OCI-LY3 (cell line): ENCODE results near the gene KCTD2.

ENCODE experiments used
- H2AFZ ChIP-seq: fragments of 200-600, 300-600 bp; shearing (Covaris generic); 2 replicates; pipeline ENCODE4 v1.6.0; 2014; ENCODE audit warnings: antibody characterized with exemption, low read depth, low read length
- H3K27ac ChIP-seq: fragments of 200-600, 300-600 bp; sonication (generic); 2 replicates; pipeline ENCODE4 v1.5.1; 2014; ENCODE audit warnings: mild to moderate bottlenecking, low read length, moderate library complexity, mixed read lengths
- H3K27me3 ChIP-seq: fragments of 200-600, 300-600 bp; sonication (generic); 2 replicates; pipeline ENCODE4 v1.6.1; 2014; ENCODE audit warnings: low read depth, low read length, mixed read lengths
- H3K36me3 ChIP-seq: fragments of 200-600, 300-600 bp; sonication (generic); replicated peaks from 2 replicates; pipeline ENCODE3; 2014; ENCODE audit warnings: low read depth, low read length, mixed read lengths
- H3K4me1 ChIP-seq: fragments of 300-600, 200-600 bp; sonication (generic); 2 replicates; pipeline ENCODE4 v1.6.1; 2014; ENCODE audit warnings: low read length, mixed read lengths
- H3K4me2 ChIP-seq: fragments of 200-600, 300-600 bp; sonication (generic); 2 replicates; pipeline ENCODE4 v1.6.1; 2014; ENCODE audit warnings: low read length, mixed read lengths
- H3K4me3 ChIP-seq: fragments of 300-600, 200-600 bp; sonication (generic); 2 replicates; pipeline ENCODE4 v1.5.1; 2014; ENCODE audit warnings: antibody characterized with exemption, mild to moderate bottlenecking, low read length, moderate library complexity
- H3K79me2 ChIP-seq: fragments of 300-600, 200-600 bp; shearing (Covaris generic); 2 replicates; pipeline ENCODE4 v1.6.1; 2014; ENCODE audit warnings: mild to moderate bottlenecking, low read length, mixed read lengths
- H3K9ac ChIP-seq: fragments of 300-600, 200-600 bp; shearing (Covaris generic); 2 replicates; pipeline ENCODE4 v1.6.0; 2014; ENCODE audit warnings: mild to moderate bottlenecking, low read length, moderate library complexity
- H3K9me3 ChIP-seq: fragments of 200-600, 300-600 bp; shearing (Covaris generic); 2 replicates; pipeline ENCODE4 v1.6.1; 2014; ENCODE audit warnings: low read length, mixed read lengths; ENCODE audit not compliant: insufficient read depth
- H4K20me1 ChIP-seq: fragments of 200-600, 300-600 bp; sonication (generic); 2 replicates; pipeline ENCODE4 v1.6.1; 2016; ENCODE audit warnings: low read length, mixed read lengths; ENCODE audit not compliant: insufficient read depth
- EZH2phosphoT487 ChIP-seq: fragments of 200-600 bp; shearing (Covaris generic); IDR thresholded peaks from 2 replicates; pipeline ENCODE4 v1.6.1; 2018; ENCODE audit warnings: antibody characterized with exemption, mixed run types, low read depth
- TF ChIP-seq, protein P1 (sequence below): fragments of 200-600, 300-600 bp; sonication (generic); IDR thresholded peaks from 2 replicates; pipeline ENCODE4 v1.5.1; 2014; ENCODE audit warnings: antibody characterized with exemption, low read length, low read depth

The KCTD2 gene

DNA sequence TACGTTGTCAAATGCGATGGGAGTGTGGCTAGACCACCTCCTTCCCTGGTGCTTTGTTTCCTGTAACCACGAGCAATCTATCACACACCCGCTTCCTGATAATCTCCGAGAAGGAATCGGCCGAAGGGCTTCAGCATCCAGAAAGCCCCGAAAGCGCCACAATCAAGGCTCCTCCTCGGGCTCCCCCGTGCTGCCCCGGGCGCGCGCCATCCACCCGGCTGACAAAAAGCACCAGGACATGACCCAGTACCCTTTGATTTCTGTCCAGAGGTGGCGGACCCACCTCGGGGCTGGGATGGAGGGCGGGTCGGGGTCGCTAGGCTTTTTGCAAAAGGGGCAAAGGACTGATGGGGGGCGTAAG, 62.0 kb downstream of the KCTD2 start:
- Histone ChIP-seq H2AFZ (peak overlapping the region; percentile 74; the same call in 1 of the 2 replicates), H3K9ac (peak overlapping the region; percentile 72), H3K27ac (no peak overlapping the region), H3K79me2 (peaks cover 5% of the 10 kb centered on the region; the same call in 1 of the 2 replicates), H4K20me1 (no peaks in the 10 kb centered on the region), H3K4me1 (peaks cover 22% of the 10 kb centered on the region), H3K27me3 (no peaks in the 10 kb centered on the region), H3K9me3 (no peaks in the 10 kb centered on the region), H3K4me3 (peak overlapping the region; percentile 81), H3K4me2 (peak overlapping the region; percentile 97), H3K36me3 (peaks cover 4% of the 10 kb centered on the region)
- TF ChIP-seq, protein P1, sequence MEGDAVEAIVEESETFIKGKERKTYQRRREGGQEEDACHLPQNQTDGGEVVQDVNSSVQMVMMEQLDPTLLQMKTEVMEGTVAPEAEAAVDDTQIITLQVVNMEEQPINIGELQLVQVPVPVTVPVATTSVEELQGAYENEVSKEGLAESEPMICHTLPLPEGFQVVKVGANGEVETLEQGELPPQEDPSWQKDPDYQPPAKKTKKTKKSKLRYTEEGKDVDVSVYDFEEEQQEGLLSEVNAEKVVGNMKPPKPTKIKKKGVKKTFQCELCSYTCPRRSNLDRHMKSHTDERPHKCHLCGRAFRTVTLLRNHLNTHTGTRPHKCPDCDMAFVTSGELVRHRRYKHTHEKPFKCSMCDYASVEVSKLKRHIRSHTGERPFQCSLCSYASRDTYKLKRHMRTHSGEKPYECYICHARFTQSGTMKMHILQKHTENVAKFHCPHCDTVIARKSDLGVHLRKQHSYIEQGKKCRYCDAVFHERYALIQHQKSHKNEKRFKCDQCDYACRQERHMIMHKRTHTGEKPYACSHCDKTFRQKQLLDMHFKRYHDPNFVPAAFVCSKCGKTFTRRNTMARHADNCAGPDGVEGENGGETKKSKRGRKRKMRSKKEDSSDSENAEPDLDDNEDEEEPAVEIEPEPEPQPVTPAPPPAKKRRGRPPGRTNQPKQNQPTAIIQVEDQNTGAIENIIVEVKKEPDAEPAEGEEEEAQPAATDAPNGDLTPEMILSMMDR: no peak
- TF ChIP-seq EZH2phosphoT487: no peak

DNA sequence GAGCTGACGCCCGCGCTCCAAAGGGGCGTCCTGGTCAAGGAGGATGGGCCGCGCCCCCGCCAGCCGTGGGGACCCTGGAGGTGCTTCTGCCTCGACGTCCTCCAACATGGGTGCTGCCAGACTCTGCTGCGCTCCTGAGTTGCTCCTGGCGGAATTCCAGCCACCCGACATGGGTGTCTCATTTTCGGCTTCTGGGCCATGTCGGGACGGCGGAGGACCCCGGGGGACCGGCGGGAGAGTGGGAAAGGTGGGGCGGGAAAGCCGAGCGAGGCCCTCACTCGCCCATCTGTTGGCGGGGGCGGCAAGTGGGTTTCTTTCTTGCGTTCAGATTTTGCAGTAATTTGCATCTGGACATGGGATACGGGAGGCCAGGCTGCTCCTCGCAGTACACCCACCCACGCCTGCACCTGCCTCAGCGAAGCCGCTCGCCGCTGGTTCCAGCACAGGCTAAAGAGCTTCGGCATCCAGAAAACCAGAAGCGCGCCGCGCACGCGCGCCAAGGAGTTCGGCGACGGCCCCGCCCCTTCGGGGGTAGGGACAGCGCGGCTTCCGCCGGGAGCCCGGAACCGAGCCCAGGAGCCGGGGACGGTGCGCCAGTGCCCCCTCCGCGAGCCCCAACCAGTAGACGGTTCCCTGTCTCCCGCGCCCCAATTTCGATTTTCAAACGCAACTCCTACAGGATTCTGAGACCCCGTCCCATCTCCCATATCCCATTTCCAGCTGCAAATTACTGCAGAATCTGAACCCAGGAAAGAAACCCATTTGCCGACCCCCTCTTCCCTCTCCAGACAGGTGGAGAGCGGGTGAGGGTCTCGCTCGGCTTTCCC, 62.6 kb downstream of the KCTD2 start, which contains the start of gene ARMC7:
TSS of gene ARMC7 (plus strand) at position 563 of the 827 bp plus-strand sequence. CDS start 320 bp downstream, outside the sequence.
- no peak within 1 kb of the TSS for H3K27ac ChIP-seq
- H4K20me1 ChIP-seq: no peaks in the 10 kb centered on the region
- peaks cover 4% of the 10 kb centered on the region for H3K36me3 ChIP-seq
- H3K9ac ChIP-seq: peak within 1 kb of the TSS; percentile 72
- H3K79me2 ChIP-seq: peaks cover 5% of the 10 kb centered on the region; the same call in 1 of the 2 replicates
- H3K4me2 ChIP-seq: peak within 1 kb of the TSS; percentile 97
- no peaks in the 10 kb centered on the region for H3K27me3 ChIP-seq
- H3K4me3 ChIP-seq: peak within 1 kb of the TSS; percentile 81
- peaks cover 27% of the 10 kb centered on the region for H3K4me1 ChIP-seq
- H2AFZ ChIP-seq: peak within 1 kb of the TSS; percentile 74
- TF ChIP-seq, protein P1: no peak
- no peak for TF ChIP-seq EZH2phosphoT487
- H3K9me3 ChIP-seq: no peaks in the 10 kb centered on the region

DNA sequence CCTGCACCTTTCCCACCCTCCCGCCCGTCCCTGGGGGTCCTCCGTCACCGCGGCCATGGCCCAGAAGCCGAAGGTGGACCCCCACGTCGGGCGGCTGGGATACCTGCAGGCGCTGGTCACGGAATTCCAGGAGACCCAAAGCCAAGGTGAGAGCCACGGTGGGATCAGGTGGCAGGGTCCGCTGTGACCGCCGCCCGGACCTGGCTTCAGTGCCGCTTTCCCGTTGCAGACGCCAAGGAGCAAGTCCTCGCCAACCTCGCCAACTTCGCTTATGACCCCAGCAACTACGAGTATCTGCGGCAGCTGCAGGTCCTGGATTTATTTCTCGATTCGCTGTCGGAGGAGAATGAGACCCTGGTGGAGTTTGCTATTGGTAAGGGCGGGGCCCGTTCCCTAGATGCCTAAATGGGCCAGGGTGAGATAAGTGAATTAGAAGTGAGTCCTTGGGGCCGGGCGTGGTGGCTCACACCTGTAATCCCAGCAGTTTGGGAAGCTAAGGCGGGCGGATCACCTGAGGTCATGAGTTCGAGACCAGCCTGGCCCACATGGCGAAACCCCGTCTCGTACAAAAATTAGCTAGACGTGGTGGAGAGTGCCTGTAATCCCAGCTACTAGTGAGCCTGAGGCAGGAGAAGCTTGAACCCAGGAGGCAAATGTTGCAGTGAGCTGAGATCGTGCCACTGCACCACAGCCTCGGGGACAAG, 63.4 kb downstream of the KCTD2 start:
- Histone ChIP-seq H3K27ac (no peak overlapping the region), H3K4me2 (peak overlapping the region; percentile 75), H3K9ac (peak overlapping the region; percentile 72), H4K20me1 (no peaks in the 10 kb centered on the region), H3K79me2 (peaks cover 5% of the 10 kb centered on the region; the same call in 1 of the 2 replicates), H3K4me1 (peaks cover 35% of the 10 kb centered on the region), H3K36me3 (peaks cover 9% of the 10 kb centered on the region), H3K4me3 (peak overlapping the region; percentile 81), H2AFZ (no peak overlapping the region), H3K27me3 (no peaks in the 10 kb centered on the region), H3K9me3 (no peaks in the 10 kb centered on the region)
- TF ChIP-seq, protein P1: no peak
- no peak for TF ChIP-seq EZH2phosphoT487

DNA sequence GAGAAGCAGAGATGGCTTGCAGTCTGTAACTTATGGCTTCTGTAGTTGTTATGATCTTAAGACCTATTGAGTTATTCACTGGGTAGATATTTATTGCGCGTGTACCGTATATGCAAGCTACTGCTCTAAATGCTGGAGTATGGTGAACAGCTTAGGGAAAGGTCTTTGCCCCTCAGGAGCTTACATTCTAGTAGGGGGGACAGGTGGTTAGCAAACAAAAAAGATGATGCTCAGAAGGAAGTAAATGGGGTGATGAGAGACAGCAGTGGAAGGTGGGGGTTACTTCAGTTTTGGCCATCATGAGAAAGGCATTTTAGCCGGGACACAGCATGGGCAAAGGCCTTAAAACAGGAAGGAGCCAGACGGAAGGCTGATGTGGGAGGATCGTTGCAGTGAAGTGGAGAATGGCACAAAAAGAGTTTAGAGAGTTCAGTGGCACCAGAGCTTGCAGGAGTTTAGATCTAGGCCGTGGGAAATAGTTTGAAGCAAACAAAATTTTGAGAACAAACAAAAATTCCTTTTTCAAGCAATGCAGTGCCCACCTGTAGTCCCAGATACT, 64.8 kb downstream of the KCTD2 start:
- H3K79me2 ChIP-seq: peaks cover 5% of the 10 kb centered on the region; the same call in 1 of the 2 replicates
- no peak for TF ChIP-seq EZH2phosphoT487
- TF ChIP-seq, protein P1: no peak
- H3K9me3 ChIP-seq: no peaks in the 10 kb centered on the region
- H3K4me3 ChIP-seq: no peak overlapping the region
- peaks cover 20% of the 10 kb centered on the region for H3K36me3 ChIP-seq
- H3K4me2 ChIP-seq: no peak overlapping the region
- peaks cover 35% of the 10 kb centered on the region for H3K4me1 ChIP-seq
- no peak overlapping the region for H3K27ac ChIP-seq
- H3K27me3 ChIP-seq: no peaks in the 10 kb centered on the region
- no peaks in the 10 kb centered on the region for H4K20me1 ChIP-seq
- no peak overlapping the region for H2AFZ ChIP-seq
- H3K9ac ChIP-seq: no peak overlapping the region
